GM12872 (cell line): Measurements from ENCODE around the gene STARD3.

Source experiments
- CTCF ChIP-seq: IDR thresholded peaks from 3 replicates; pipeline ENCODE4 v1.5.1; 2011; ENCODE audit warnings: low read depth, mild to moderate bottlenecking, low read length, moderate library complexity; ENCODE audit not compliant: insufficient read depth

STARD3 gene

GRCh38 chr17:39671651-39672521 is 34.9 kb downstream of the STARD3 start:
- peak; percentile 69 for TF ChIP-seq CTCF

- no peak for TF ChIP-seq CTCF
Observed at GRCh38 chr17:39672522-39673334, 35.8 kb downstream of the STARD3 start.

- TF ChIP-seq CTCF: no peak
Observed at GRCh38 chr17:39673335-39674081, 36.6 kb downstream of the STARD3 start.

- no peak for TF ChIP-seq CTCF
Observed at GRCh38 chr17:39674179-39674578, 37.2 kb downstream of the STARD3 start.

GRCh38 chr17:39674702-39675389 is 37.9 kb downstream of the STARD3 start:
- no peak for TF ChIP-seq CTCF

- TF ChIP-seq CTCF: no peak
Observed at GRCh38 chr17:39675390-39676082, 38.6 kb downstream of the STARD3 start.
